K562 (cell line): ENCODE measurements around the gene DYNLL1. TPM values are rescaled to one million over a fixed set of nuclear protein-coding genes. Genes with fewer than 3 reads are reported as not detected.
A peak's percentile ranks its signal among the peaks of the same experiment; 100 is the strongest.

Source experiments
- CBFA2T3 ChIP-seq: fragments of 450-650 bp; IDR thresholded peaks from 2 replicates; pipeline ENCODE4 v1.6.1; 2017
- EP400 ChIP-seq: fragments of 450-650 bp; IDR thresholded peaks from 2 replicates; pipeline ENCODE4 v1.6.1; 2017; ENCODE audit warnings: antibody characterized with exemption, mild to moderate bottlenecking, moderate library complexity
- FUS ChIP-seq: fragments of 200-400 bp; formaldehyde crosslinking; optimal IDR thresholded peaks from 2 replicates; pipeline ENCODE3; 2017; ENCODE audit warnings: low read depth, low read length
- KDM4B ChIP-seq, 2 experiments: fragments of 450-650 bp in 1 of 2; sonication (generic) in 1 of 2; IDR thresholded peaks; 2 replicates each; pipeline ENCODE4 v1.6.1; 2016 to 2017; ENCODE audit warnings: borderline replicate concordance in 2 of 2, antibody characterized with exemption in 1 of 2, low read depth in 1 of 2, mild to moderate bottlenecking in 1 of 2
- KLF13 ChIP-seq: fragments of 450-650 bp; IDR thresholded peaks from 2 replicates; pipeline ENCODE4 v1.6.1; 2016; ENCODE audit warnings: missing genetic modification characterization, low read depth, mild to moderate bottlenecking, missing compliant biosample characterization, moderate library complexity, borderline replicate concordance
- MIER1 ChIP-seq: fragments of 450-650 bp; IDR thresholded peaks from 2 replicates; pipeline ENCODE4 v1.6.1; 2016; ENCODE audit warnings: antibody characterized with exemption, mild to moderate bottlenecking, low read depth
- NBN ChIP-seq: fragments of 450-650 bp; IDR thresholded peaks from 2 replicates; pipeline ENCODE4 v1.6.1; 2016; ENCODE audit warnings: low read depth, mild to moderate bottlenecking
- ZBTB17 ChIP-seq: fragments of 450-650 bp; formaldehyde crosslinking; IDR thresholded peaks from 2 replicates; pipeline ENCODE4 v1.4.0; 2020; ENCODE audit warnings: mild to moderate bottlenecking
- ZNF695 ChIP-seq: fragments of 450-650 bp; formaldehyde crosslinking; IDR thresholded peaks from 2 replicates; pipeline ENCODE4 v1.4.0; 2020; ENCODE audit warnings: mild to moderate bottlenecking, moderate library complexity
- ZNF699 ChIP-seq: fragments of 250-450 bp; sonication (Bioruptor Pico); IDR thresholded peaks from 2 replicates; pipeline ENCODE4 v1.8.0; 2021; ENCODE audit warnings: mild to moderate bottlenecking, moderate library complexity; ENCODE audit not compliant: insufficient replicate concordance
- polyA plus RNA-seq, 8 experiments: library from polyadenylated mRNA; depleted of rRNA in 4 of 8; stranded (reverse) in 5 of 8; unstranded in 3 of 8; fragments of >200 nt; fragmentation: Nextera tagmentation in 2 of 8; fragmentation: Illumina TruSeq in 1 of 8; extraction: Ambion mirVana in 2 of 8; extraction: Trizol in 1 of 8; gene quantifications; 2 replicates each; pipeline versions ENCODE4 v1.2.1 to v1.2.3, GENCODE V29; 2011 to 2014; ENCODE audit warnings: inconsistent platforms in 1 of 8, missing spikeins in 1 of 8
- total RNA-seq, 7 experiments: library from RNA; depleted of rRNA in 6 of 7; stranded (reverse); fragments of >200 nt in 6 of 7; fragmentation: Illumina TruSeq in 2 of 7; extraction: Trizol in 2 of 7; gene quantifications; 2 replicates each; pipeline versions ENCODE4 v1.2.1 to v1.2.3, GENCODE V29; 2011 to 2021; ENCODE audit warnings: low replicate concordance in 1 of 7
- TF ChIP-seq, protein P1 (sequence below), 2 experiments: IDR thresholded peaks; 2 replicates each; pipeline ENCODE4 v1.6.1; 2011; ENCODE audit warnings: borderline replicate concordance in 1 of 2, control low read depth in 1 of 2, low read depth in 1 of 2, low read length in 1 of 2, mild to moderate bottlenecking in 1 of 2, mixed read lengths in 1 of 2, moderate library complexity in 1 of 2; ENCODE audit not compliant: insufficient read depth in 1 of 2, insufficient read length in 1 of 2, poor library complexity in 1 of 2, severe bottlenecking in 1 of 2; ENCODE audit errors: extremely low read depth in 1 of 2
- TF ChIP-seq, protein P2 (sequence below): fragments of 450-650 bp; IDR thresholded peaks from 2 replicates; pipeline ENCODE4 v1.6.1; 2017; ENCODE audit warnings: mild to moderate bottlenecking, moderate library complexity
- TF ChIP-seq, protein P3 (sequence below): sonication (generic); formaldehyde crosslinking; IDR thresholded peaks from 2 replicates; pipeline ENCODE4 v1.8.0; 2022; ENCODE audit warnings: mild to moderate bottlenecking, missing genetic modification reagents
- TF ChIP-seq, protein P4 (sequence below): fragments of 250-450 bp; sonication (Bioruptor Pico); IDR thresholded peaks from 2 replicates; pipeline ENCODE4 v1.4.0; 2020
- TF ChIP-seq, protein P5 (sequence below): sonication (generic); formaldehyde crosslinking; IDR thresholded peaks from 2 replicates; pipeline ENCODE4 v1.9.0; 2022; ENCODE audit warnings: mild to moderate bottlenecking, missing genetic modification reagents

The DYNLL1 gene
- total and polyA plus RNA-seq, 9 of the 15 experiments (the other 6 are each of a cell fraction or from before 2014, with no cell fraction given): 303 to 1,112 (median 468) TPM

DNA sequence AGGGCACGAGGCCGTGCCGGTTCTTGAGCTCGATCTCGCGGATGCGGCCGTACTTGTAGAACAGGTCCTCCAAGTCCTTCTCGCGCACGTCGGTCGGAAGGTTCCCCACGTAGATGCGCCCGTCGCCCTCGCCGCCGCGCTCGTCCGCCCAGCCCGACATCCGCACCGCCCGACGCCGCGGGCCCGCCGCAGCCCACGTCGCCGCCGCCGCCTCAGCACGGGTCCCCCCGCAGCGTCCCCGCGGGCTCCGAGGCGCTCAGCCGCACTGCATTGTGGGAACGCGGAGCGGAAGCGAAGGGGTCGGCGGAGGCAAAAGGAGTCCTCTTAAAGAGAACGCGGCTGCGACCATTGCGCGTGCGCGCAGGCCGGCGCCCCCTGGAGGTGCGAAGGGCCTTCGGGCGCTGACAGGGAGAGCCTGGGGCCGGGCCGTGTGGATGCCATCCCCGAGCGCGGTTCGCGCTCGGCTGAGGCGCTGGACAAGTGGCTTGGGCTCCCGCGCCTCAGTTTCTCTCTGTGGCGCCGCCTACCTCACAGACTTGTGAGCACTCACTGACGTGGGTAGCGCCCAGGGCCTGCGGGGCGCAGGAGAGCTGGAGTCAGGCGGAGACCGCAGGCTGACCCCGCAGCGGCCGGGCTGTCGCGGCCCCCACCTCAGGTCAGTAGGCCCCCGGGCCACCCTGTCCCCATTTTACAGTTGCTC is 26.3 kb upstream of the DYNLL1 start, which contains the start of gene SRSF9 (continued):
- no peak for TF ChIP-seq ZNF699 (CRISPR knock-in tag)
- peak; percentile 73 for TF ChIP-seq EP400
- no peak for TF ChIP-seq CBFA2T3
- TF ChIP-seq, protein P1, sequence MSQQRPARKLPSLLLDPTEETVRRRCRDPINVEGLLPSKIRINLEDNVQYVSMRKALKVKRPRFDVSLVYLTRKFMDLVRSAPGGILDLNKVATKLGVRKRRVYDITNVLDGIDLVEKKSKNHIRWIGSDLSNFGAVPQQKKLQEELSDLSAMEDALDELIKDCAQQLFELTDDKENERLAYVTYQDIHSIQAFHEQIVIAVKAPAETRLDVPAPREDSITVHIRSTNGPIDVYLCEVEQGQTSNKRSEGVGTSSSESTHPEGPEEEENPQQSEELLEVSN (IDR thresholded peaks at IDR 0.05; ENCODE audit: borderline replicate concordance in 1 of 2, extremely low read depth in 1 of 2, insufficient read depth in 1 of 2, insufficient read length in 1 of 2, low read depth in 1 of 2, low read length in 1 of 2, poor library complexity in 1 of 2, severe bottlenecking in 1 of 2): peak in 1 of 2 experiments; percentile 88
- TF ChIP-seq, protein P2, sequence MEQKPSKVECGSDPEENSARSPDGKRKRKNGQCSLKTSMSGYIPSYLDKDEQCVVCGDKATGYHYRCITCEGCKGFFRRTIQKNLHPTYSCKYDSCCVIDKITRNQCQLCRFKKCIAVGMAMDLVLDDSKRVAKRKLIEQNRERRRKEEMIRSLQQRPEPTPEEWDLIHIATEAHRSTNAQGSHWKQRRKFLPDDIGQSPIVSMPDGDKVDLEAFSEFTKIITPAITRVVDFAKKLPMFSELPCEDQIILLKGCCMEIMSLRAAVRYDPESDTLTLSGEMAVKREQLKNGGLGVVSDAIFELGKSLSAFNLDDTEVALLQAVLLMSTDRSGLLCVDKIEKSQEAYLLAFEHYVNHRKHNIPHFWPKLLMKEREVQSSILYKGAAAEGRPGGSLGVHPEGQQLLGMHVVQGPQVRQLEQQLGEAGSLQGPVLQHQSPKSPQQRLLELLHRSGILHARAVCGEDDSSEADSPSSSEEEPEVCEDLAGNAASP: no peak
- TF ChIP-seq FUS: peak; percentile 32
- TF ChIP-seq, protein P3, sequence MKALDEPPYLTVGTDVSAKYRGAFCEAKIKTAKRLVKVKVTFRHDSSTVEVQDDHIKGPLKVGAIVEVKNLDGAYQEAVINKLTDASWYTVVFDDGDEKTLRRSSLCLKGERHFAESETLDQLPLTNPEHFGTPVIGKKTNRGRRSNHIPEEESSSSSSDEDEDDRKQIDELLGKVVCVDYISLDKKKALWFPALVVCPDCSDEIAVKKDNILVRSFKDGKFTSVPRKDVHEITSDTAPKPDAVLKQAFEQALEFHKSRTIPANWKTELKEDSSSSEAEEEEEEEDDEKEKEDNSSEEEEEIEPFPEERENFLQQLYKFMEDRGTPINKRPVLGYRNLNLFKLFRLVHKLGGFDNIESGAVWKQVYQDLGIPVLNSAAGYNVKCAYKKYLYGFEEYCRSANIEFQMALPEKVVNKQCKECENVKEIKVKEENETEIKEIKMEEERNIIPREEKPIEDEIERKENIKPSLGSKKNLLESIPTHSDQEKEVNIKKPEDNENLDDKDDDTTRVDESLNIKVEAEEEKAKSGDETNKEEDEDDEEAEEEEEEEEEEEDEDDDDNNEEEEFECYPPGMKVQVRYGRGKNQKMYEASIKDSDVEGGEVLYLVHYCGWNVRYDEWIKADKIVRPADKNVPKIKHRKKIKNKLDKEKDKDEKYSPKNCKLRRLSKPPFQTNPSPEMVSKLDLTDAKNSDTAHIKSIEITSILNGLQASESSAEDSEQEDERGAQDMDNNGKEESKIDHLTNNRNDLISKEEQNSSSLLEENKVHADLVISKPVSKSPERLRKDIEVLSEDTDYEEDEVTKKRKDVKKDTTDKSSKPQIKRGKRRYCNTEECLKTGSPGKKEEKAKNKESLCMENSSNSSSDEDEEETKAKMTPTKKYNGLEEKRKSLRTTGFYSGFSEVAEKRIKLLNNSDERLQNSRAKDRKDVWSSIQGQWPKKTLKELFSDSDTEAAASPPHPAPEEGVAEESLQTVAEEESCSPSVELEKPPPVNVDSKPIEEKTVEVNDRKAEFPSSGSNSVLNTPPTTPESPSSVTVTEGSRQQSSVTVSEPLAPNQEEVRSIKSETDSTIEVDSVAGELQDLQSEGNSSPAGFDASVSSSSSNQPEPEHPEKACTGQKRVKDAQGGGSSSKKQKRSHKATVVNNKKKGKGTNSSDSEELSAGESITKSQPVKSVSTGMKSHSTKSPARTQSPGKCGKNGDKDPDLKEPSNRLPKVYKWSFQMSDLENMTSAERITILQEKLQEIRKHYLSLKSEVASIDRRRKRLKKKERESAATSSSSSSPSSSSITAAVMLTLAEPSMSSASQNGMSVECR (CRISPR knock-in tag): peak; percentile 81
- peak in 1 of 2 experiments; percentile 18; a peak in 1 of 4 replicates for TF ChIP-seq KDM4B (IDR thresholded peaks at IDR 0.05; ENCODE audit: borderline replicate concordance in 2 of 2, low read depth in 1 of 2)
- TF ChIP-seq KLF13 (tag): no peak
- no peak for TF ChIP-seq ZNF695 (CRISPR knock-in tag)
- TF ChIP-seq NBN: no peak
- peak; percentile 66 for TF ChIP-seq ZBTB17 (CRISPR knock-in tag)
- TF ChIP-seq, protein P4, sequence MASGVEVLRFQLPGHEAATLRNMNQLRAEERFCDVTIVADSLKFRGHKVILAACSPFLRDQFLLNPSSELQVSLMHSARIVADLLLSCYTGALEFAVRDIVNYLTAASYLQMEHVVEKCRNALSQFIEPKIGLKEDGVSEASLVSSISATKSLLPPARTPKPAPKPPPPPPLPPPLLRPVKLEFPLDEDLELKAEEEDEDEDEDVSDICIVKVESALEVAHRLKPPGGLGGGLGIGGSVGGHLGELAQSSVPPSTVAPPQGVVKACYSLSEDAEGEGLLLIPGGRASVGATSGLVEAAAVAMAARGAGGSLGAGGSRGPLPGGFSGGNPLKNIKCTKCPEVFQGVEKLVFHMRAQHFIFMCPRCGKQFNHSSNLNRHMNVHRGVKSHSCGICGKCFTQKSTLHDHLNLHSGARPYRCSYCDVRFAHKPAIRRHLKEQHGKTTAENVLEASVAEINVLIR (CRISPR knock-in tag): no peak; the same call in 1 of the 2 replicates
- TF ChIP-seq MIER1: no peak
- TF ChIP-seq, protein P5, sequence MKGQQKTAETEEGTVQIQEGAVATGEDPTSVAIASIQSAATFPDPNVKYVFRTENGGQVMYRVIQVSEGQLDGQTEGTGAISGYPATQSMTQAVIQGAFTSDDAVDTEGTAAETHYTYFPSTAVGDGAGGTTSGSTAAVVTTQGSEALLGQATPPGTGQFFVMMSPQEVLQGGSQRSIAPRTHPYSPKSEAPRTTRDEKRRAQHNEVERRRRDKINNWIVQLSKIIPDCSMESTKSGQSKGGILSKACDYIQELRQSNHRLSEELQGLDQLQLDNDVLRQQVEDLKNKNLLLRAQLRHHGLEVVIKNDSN (CRISPR knock-in tag): no peak
